ENCODE data around the gene NUP54. TPM values are rescaled to one million over a fixed set of nuclear protein-coding genes. Genes with fewer than 3 reads are reported as not detected.

Gene NUP54
- total RNA-seq, 1 experiment from 2014 or later: 37.3 TPM

- DNase-seq (ENCODE audit: extremely low read depth, low read depth): no peak
Measured at GRCh38 chr4:76153356-76153755, 5.2 kb upstream of the NUP54 start.

DNA sequence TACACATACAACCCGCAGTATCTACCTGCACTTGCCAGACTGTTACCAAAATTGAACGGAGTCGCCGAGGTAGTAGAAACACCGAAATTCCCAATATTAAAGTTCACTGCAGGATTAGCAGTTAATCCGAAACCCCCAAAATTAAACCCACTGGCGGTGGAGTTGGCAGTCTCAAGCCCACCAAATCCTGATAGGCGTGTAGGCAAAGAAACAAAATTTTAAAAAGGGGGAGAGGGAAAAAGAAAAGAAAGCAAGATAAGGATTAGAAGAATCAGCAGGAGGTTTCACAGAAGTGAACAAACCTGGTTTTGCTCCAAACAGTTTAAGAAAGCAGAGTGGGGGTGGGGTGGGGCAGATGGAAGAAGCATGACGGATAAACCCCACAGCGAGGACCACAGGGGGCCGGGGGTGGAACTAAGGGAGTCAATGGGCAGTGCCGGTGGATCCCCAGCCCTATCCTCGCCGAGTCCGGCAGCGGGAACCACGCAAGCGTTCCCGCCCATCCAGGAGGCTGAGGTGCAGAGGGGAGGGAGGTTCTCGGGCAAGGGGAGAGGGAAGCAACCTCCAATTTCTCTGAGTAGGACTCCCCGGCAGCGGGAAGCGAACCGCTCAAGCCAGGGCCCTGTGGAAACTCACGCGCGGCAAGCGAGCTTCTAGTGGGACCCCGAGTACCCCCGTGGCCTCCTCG, 599 bp downstream of the NUP54 start:
- DNase-seq (ENCODE audit: extremely low read depth, low read depth): peak; percentile 24

DNA sequence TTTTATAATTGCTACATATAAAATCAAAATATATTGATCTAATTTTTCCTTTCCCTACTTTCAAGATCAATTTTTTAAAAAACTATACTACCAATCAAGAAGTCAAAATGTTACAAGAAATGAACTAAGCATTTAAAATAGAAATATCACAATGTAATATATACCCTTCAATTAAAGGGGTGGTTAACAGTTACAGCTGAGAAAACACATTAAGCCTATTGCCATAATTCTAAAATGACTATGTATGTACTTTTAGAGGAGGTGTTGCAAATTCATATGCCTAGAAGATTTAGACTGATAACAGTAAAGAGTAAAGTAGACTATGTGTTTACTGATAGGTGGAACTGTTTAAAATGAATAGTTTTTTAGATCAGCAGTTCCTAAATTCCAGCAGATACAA, 3.7 kb downstream of the NUP54 start:
- DNase-seq (ENCODE audit: extremely low read depth, low read depth): no peak

- DNase-seq (ENCODE audit: extremely low read depth, low read depth): no peak
Measured at GRCh38 chr4:76141241-76141640, 7.0 kb downstream of the NUP54 start.

GRCh38 chr4:76127754-76128153, 20.4 kb downstream of the NUP54 start:
- no peak for DNase-seq (ENCODE audit: extremely low read depth, low read depth)

DNA sequence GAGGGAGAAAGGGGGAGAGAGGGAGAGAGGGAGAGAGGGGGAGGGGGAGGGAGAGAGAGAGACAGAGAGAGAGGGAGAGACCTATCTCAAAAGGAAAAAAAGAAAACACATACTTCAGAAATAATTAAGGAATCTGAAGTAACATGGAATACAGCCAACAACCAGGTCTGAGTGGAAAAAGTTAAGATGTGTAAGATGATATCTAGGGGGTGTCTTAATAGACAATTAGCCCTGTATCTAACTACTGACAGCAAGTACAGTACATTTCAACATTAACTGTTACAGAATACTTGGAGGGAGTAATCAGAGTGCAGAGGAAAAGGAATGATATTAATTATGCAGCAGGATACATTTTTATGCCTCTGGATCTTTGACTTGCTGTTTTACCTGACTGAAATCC, 22.4 kb downstream of the NUP54 start:
- no peak for DNase-seq (ENCODE audit: extremely low read depth, low read depth)

DNA sequence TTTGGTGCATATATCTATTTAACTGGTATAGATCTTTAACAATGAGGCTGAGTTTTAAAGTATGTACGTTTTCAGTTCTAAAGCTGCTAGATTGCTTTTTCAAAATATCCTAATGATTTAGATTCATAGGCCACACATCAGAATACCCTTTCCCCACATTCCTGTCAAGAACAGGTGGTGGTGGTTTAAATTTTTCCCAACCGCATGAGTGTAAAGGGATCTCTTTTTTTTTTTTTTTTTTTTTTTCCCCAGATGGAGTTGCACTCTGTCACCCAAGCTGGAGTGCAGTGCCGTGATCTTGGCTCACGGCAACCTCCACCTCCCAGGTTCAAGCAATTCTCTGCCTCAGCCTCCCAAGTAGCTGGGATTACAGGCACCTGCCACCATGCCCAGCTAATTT, 28.0 kb downstream of the NUP54 start:
- DNase-seq (ENCODE audit: extremely low read depth, low read depth): no peak

GRCh38 chr4:76117536-76117935, 30.7 kb downstream of the NUP54 start:
- DNase-seq (ENCODE audit: extremely low read depth, low read depth): no peak

DNA sequence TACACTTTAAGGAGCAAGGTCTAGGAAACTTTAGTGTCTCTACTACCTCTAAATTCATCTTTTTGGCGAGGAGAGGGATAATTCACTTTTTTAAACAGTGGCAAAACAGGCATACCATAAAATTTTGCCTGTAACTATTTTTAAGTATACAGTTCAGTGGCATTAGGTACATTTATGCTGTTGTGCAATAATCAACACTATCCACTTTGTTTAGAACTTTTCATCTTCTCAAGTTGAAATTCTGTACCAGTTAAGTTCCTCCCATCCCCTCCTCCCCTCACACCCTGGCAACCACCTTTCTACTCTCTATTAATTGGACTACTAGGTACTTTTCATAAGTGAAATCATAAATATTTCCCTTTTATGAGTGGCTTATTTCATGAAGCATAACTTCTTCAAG, 31.4 kb downstream of the NUP54 start:
- no peak for DNase-seq (ENCODE audit: extremely low read depth, low read depth)

- no peak for DNase-seq (ENCODE audit: extremely low read depth, low read depth)
Measured at GRCh38 chr4:76108467-76109181, 39.6 kb downstream of the NUP54 start.

DNA sequence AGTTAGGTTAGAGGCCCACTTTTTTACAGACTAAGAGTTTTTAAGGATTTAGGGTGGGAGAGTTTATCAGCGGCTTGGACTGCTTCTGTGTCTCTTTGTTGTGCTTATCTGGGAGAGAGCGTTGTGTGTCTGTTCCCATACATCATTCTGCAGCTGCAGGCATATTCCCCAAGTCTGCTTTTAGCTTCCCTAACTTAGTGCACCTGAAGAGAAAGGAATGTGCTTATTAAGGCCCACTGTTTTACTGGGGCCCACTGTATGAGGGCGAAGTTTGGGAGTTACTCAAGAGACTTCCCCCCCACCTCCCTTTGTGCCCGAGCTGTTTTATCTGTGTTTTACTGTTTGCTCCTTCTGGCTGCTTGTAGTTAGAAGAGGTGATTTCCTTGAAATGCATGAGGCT, 41.8 kb downstream of the NUP54 start:
- DNase-seq (ENCODE audit: extremely low read depth, low read depth): no peak

- DNase-seq (ENCODE audit: extremely low read depth, low read depth): no peak
Measured at GRCh38 chr4:76105652-76106051, 42.5 kb downstream of the NUP54 start.

- DNase-seq (ENCODE audit: extremely low read depth, low read depth): no peak
Measured at GRCh38 chr4:76096076-76096475, 52.1 kb downstream of the NUP54 start.

GRCh38 chr4:76095568-76095967, 52.6 kb downstream of the NUP54 start:
- DNase-seq (ENCODE audit: extremely low read depth, low read depth): no peak

GRCh38 chr4:76091052-76091451, 57.1 kb downstream of the NUP54 start:
- no peak for DNase-seq (ENCODE audit: extremely low read depth, low read depth)

DNA sequence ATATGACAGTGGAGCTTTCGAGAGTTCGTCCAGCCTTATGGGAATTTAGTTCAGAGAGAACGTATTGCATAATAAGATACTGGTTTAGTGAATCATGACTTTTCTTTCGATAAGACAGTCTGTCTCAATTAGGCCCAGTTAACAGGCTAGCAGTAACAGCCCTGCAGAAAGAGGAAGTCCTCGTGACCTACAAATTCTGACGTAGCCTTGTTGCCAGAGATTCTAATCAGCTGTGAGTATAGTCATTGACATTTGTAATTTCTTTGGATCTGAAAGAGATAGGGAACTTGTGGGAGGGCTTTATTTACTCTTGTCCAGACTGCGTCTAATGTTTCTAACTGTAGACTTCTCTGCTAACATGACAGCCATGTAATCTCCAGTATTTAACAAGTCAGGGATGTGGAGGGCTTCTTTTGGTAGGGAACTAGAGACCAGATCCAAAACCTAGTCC, 57.9 kb downstream of the NUP54 start:
- DNase-seq (ENCODE audit: extremely low read depth, low read depth): no peak

GRCh38 chr4:76088719-76089118, 59.5 kb downstream of the NUP54 start:
- no peak for DNase-seq (ENCODE audit: extremely low read depth, low read depth)

GRCh38 chr4:76087007-76087769, 61.0 kb downstream of the NUP54 start:
- peak; percentile 59 for DNase-seq (ENCODE audit: extremely low read depth, low read depth)

GRCh38 chr4:76084542-76084941, 63.7 kb downstream of the NUP54 start:
- no peak for DNase-seq (ENCODE audit: extremely low read depth, low read depth)

DNA sequence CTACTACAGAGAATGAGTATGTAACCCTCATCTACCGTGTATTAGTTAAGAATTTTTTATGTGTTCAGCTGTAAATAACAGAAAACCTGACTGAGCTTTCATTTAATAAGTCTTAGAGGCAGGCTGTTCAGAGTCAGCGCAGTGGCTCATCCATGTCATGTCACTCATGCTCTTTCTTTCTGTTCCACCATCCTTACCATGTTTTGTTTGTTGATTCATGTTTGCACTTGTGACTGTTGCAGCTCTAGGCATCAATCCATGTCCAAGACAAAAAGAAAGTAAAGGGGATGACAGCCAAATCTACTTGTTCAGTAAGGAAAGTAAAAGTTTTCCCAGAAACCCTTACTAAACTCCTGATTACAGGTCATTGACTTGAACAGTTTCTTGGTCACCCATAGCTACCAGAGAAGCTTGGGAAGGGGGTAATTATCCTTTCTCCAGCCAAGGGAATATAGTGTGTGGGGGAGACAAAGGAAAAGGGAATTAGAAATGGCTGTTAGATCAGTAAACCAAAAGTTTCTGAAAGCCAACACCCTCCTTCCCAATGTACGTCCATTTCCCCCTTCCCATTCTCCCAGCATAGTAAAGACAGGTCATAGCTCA, 64.7 kb downstream of the NUP54 start:
- no peak for DNase-seq (ENCODE audit: extremely low read depth, low read depth)

- DNase-seq (ENCODE audit: extremely low read depth, low read depth): no peak
Measured at GRCh38 chr4:76078033-76078613, 70.1 kb downstream of the NUP54 start.

All from NCI-H460 (cell line).